Stimulated activated CD4-positive, alpha-beta T cell treated with anti-CD3 and anti-CD28 coated beads, Interleukin-1b, Interleukin-23, amount 100 ng/mL, for 48 hours (primary cell): ENCODE results near the gene RYR2.
"Not testable (repeated sequence)": the region's sequence is repeated elsewhere in the genome, so short reads cannot be mapped to it uniquely, and the experiment has no call there.

ENCODE experiments used
- DNase-seq: peaks from one replicate; pipeline ENCODE4 v3.0.0-alpha.2; 2020

The RYR2 gene

DNA sequence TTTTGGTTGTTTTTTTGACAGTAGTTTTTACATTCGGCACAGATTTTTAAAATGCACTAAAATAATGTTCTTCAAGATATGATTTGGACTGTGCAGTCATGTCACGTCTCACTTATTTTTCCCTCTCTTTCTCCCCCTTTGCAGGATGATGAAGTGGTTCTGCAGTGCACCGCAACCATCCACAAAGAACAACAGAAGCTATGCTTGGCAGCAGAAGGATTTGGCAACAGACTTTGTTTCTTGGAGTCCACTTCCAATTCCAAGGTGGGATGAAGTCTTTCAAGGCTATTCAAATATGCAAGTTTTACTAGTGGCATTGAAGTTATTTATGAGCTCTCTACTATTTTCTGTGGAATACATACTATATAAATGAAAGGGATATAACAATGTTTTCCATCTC lies 228.4 kb downstream of the RYR2 start:
- no peak for DNase-seq

DNA sequence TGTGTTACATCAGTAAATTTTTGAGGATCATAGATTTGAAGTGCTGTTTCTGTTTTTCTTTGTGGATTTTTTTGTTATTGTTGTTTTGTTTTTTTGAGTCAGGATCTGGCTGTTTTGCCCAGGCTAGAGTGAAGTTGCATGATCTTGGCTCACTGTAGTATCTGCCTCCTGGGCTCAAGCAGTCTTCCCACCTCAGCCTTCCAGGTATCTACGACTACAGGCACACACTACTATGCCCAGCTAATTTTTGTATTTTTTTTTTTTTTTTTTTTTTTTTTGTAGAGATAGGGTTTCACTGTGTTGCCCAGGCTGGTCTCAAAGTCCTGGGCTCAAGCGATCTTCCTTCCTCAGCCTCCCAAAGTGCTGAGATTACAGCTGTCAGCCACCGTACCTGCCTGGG lies 236.0 kb downstream of the RYR2 start:
- not testable (repeated sequence) for DNase-seq

DNA sequence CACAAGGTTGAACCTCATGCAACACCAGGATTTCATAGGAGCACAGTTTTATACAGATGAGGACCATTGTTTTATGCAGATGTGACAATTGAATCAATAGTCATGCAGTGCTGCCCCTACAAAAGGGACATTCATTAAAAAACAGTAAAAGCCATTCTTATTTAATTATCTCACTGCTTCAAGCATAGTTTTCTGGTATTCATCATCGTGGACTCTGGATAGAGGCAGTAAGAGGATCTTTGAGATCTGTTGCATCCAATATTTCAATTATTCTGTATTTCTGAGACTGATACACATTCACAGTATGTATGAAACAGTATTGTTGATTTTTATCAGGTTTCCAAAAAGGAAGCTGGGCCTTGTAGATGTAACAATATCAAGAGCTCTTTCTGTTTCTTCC lies 237.6 kb downstream of the RYR2 start:
- DNase-seq = no peak

DNA sequence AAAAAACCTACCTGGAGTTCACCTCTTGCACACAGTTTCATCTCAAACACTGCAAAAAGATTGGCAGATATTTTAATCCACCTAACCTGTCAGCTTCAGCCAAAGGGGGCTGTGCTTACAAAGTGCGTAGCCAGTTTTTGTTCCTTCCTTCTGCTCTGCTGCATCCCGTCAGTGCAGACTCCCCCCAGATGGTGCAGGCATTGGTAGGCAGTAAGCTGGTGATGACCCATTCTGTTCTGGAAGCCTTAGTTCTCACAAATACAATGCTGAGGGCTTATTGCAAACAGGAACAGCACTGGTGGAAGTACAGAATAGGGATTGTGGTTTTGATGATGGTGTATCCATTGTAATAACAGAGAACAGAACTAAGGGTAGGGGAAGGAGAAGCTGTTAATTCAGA lies 239.5 kb downstream of the RYR2 start:
- DNase-seq = no peak

DNA sequence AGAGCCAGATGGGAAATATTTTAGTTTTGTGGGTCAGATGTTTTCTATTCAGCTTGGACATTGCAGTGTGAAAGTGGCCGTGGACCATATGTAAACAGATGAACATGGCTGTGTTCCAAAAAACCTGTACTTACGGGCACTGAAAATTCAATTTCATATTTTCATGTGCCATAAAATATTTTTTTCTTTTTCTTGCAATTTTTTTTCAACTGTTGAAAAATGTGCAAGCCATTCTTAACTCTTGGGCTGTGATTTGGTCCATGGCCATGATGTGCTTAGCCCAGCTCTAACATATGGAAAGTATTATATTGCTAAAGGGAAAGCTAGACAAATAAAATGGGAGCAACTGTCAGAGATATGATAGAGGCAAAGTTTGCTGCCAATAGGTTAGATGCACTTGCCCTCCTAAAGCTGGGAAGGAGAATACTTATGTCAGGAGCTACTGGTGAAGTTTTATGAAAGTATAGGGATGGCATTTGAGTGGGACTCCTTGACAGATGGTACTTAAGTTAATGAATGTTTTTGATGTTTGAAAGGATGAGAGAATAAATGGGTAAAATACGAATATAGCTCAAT lies 240.3 kb downstream of the RYR2 start:
- no peak for DNase-seq

DNA sequence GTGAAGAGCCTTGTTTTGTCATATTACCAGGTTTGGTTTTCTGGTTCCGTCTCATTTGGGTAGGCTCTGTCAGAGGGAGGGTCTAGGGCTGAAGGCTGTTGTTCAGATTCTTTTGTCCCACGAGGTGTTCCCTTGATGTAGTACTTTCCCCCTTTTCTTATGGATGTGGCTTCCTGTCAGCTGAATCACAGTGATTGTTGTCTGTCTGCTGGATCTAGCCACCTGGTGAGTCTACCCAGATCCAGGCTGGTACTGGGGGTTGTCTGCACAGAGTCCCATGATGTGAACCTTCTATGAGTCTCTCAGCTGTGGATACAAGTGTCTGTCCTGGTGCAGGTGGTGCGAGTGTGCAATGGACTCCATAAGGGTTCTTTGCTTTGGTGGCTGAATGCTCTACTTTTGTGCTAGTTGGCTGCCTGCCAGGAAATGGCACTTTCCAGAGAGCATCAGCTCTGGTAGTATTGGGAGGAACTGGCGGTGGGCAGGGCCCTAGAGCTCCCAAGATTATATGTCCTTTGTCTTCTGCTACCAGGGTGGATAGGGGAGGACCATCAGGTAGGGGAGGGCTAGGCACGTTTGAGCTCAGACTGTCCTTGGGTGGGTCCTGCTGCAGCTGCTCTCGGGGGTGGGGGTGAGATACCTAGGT lies 246.0 kb downstream of the RYR2 start:
- DNase-seq = no peak

DNA sequence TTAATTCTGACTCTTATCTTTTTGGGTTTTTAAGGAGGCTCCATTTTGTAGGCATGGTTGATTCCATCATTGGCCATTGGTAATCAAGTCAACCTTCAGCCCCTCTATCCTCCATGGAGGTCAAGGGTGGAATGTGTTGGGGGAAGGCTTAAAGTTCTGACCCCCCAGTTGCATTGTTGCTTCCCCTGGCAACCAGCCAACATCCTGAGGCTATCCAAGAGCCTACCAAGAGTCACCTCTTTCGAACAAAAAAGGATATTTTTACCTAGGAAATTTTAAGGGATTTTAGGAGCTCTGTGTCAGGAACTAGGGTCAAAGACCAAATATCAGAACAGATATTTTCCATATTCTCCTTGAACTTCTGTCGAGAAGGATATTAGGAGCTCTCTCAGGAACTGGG lies 251.8 kb downstream of the RYR2 start:
- no peak for DNase-seq

DNA sequence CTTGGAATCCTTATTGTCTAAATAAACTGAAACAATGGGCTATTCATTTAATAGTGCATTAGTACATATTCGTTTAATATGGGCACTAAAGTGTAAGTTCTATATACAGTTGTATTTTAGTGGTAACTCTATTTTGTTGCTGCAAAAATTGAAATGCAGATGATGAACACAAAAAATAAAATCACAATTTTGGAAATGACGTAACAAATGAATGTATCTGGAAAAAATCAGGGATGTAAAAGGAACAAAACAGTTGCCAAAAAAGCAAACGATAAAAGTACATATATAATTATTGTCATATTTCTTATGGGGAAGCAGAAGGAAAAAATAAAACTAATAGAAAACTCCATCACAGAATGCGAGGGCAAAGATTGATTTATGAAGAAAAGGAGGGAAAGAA lies 254.9 kb downstream of the RYR2 start:
- DNase-seq = no peak

DNA sequence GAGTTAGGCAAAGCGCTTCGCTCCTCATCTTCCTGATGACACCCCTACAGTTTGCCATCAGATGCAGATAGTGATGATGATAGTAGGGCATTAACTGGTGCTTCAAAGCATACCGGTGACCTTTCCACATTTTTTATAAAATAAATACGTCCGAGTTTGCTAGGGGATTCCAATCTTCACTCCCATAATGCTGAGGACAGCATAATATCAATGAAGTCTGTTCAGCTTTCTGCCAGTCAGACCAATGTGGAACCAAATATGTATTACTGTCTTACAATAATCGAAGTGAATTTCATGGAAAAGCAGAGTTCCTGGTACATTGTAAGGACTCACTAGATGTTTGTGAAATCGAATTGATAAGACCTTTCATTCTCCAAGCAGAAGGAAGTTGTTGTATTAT lies 258.7 kb downstream of the RYR2 start:
- no peak for DNase-seq

DNA sequence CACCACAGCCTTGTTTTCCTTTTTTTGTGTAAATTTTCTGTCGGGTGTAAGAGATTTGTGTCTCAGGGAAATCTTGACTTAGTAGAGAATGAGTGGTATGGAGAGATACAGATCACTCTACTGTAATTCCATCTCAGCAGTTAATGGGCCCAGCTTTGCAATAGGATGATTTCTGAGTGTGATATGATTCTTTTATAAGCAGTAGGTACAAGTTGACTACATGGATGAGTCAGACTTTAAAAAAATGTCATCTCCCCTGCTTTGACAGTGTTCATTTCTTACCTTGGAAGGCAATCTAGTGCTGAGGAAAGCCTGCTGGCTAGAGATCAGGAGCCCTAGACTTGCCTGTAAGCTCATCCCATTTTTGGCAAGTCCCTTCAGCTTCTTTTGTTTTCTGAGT lies 261.9 kb downstream of the RYR2 start:
- DNase-seq = no peak

DNA sequence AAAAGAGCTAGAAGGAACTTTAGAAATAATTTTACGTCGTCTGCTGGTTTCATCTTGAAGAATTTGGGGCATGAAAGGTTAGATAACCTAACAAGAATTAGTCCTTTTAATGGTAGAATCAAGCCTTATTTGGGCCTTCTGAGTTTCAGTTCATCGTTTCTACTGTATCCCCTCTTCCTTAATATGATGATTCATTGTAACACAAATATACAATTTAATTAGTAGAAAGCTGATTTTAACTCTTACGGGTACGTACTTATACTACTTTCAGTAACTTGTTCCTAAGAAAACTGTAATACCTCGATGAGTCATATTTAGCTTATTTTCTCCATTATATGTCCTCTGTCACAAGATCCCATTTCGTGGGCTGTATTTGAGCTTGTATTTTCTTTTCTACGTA lies 264.7 kb downstream of the RYR2 start:
- DNase-seq = no peak

DNA sequence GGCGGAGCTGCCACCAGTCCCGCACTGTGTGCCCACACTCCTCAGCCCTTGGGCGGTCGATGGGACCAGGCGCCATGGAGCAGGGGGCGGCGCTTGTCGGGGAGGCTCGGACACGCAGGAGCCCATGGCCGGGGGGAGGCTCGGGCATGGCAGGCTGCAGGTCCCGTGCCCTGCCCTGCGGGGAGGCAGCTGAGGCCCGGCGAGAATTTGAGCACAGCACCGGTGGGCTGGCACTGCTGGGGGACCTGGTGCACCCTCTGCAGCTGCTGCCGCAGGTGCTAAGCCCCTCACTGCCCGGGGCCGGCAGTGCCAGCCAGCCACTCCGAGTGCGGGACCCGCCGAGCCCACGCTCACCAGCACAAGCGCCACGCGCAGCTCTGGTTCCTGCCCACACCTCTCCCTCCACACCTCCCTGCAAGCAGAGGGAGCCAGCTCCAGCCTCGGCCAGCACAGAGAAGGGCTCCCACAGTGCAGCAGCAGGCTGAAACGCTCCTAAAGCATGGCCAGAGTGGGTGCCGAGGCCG lies 267.7 kb downstream of the RYR2 start:
- no peak for DNase-seq

DNA sequence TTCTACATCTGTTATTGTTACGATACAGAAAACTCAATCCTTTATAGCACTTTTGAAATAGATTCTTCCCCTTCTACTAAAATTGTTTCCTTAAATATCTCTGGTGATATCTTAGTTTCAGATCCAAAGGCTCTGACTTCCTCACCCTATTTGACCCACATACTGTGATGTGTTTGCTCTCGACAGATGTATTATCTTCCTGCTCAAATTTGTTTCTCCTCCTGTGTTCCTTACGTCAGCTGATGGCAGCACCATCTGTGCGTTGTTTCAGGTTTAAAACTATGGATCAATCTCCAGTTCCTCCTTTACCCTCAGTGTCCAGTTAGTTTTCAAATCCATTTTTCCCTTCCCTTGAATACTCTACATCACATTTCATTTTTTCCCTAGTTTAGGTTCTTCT lies 274.4 kb downstream of the RYR2 start:
- no peak for DNase-seq

DNA sequence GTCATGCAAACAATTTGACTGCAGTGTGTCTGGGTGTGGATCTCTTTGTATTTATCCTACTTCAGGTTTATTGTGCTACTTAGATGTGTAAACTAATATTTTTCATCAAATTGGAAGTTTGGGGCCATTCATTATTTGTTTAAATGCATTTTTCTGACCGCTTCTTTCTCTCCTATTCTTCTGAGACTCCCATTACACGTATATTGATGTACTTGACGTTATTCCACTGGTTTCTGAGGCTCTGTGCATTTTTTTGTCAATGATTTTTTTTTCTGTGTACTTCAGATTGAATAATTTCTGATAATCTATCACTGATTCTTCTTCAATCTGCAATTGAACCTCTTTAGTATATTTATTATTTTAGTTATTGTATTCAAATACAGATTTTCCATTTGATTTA lies 276.8 kb downstream of the RYR2 start:
- DNase-seq = no peak

DNA sequence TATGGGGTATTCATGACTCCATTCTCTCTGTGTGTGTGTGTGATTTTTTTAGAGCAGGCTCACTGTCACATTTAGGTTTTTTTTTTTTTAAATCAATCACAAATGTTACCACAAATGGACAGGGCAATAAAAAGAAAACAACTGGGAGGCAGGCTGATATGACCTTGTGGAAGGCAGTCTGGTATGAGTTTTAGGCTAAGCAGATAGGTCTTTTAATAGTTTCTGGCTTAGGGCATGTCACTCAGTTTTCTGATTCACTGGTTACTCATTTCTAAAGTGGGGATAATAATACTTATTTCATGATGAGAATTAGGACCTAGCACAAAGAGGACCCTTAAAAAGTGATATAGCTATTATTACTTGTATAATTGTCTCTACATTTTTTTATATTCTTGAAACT lies 278.9 kb downstream of the RYR2 start:
- no peak for DNase-seq

DNA sequence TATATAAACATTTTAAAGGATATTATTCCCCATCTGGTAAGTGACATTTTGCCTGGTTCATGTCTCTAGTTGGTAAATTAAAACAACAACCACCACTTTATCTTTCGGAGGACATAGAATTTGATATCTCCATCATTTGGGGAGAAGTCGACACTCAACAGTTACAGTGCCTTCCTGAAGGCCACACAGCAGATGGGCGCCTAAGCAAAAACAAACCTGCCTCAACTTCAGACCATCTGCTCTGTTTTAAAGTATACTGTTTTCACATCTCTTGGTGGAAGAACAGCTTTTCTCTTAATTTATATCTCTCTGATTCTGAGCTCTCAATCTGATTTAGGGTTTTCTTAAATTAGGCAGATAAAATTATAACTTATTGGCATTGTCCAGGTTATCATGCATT lies 282.2 kb downstream of the RYR2 start:
- DNase-seq = no peak

DNA sequence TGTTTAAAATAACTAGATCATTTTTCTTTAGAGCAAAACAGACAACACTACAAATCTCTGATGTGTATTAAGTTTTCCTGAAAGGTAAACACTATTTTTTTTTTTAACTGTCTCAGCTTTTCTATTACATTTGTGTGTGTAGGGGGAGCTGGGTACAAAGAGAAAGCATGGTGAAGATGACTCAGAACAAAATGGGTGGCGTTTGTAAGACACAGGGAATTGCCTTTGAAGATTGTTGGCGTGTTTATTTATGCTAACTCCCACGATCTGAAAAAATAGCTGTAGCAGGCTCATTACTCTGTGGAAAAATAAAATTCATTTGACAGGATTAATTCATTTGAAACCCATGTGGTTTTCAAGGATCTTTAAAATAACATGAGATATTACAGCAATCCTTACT lies 285.1 kb downstream of the RYR2 start:
- DNase-seq = no peak

DNA sequence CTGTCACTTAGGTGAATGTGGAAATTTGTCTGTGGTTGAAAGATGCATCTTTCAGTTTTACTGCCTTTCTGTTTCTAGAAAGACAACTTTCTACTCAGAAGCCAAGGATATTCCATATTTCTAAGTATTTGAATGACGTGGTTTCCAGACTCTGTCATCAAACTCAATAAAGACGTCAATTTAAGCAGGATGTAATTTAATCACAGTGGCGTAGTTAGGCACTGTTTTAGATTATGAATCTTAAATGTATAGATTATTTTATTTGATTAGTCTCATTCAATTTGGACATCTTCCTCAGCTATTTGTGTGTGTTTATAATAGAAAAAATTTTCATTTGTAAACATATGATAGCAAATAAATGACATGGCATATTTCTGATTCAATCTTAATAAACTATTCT lies 298.9 kb downstream of the RYR2 start:
- no peak for DNase-seq

DNA sequence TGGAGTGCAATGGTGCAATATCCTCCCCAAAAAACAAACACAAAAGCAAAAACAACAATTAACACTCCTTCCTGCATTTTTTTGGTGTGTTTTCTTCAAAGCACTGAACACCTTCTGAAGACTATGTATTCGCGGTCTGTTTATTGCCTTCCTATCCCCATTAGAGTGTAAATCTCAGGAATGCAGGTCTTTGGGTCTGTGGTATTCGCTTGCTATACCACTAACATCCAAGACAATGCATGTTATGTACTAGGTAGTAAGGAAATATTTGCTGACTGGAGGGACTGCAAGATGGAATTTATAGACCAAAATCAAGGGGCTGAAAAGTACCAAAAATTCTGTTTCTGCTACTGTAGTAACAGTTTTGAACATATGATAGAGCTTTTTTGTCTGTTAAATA lies 299.4 kb downstream of the RYR2 start:
- DNase-seq = no peak

DNA sequence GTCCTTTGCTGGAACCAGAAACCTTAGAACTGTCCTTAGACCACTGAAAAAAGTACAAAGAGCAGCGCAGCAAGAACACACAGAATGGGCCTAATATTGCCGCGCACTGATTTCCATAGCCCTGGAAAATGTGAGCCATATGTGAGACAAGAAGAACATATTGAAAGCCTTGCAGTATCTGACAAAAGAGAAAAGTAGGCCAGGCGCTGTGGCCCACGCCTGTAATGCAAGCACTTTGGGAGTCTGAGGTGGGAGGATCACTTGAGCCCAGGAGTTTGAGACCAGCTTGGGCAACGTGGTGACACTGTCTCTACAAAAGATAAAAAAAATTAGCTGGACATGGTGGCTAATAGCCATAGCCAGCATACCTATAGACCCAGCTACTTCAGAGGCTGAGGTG lies 300.7 kb downstream of the RYR2 start:
- DNase-seq = no peak

DNA sequence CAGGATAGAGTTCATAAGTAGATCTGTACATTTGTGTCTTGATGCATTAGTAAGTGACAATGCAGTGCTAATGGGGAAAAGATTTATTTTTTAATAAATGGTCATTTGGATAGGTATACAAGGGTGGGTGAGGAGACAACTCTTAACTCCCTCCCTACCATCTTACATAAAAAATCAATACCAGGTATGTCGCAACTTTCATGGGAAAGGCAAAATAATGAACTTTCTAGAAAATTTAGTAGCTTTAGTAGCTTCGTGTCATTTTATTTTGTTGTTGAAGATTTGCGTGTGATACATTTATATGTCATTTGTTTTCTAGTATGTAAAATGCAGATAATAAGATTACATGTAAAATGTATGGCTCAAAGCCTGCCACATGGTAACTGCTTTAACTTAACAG lies 310.8 kb downstream of the RYR2 start:
- no peak for DNase-seq

DNA sequence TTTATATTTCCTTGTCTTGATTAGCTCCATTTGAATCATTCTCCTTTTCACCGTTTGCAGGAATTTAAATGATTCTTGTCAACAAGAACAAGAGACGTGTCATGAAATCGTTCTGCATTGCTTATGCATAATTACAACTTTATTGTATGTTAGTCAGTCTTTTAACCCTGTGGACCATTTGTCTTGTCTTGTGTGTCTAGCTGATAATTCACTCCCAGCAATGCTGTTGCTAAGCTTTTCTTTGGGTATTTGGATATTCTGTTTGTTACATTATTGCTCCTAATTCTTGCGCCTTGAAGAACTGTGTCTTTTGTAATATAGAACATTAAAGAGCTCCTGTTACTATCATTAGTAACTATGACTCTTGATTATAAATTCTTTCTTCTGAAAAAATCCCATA lies 311.9 kb downstream of the RYR2 start:
- DNase-seq = no peak

DNA sequence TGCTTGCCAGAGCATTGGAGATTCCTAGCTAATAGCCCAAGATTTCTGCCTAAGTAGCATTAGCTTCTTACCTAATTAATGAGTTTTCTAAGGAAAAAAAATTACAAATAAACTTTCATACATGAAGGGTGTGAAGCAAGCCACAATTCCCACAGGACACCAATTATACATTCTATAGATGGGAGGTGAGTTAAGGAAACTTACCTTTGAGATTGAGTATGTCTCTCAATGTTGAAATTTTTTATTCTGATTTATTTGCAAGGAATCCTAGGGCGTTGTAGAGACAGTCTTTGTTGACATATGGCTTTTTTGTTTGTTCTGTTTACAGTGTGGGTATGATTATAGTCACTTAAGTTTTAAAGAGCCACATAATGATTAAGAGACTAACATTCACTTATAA lies 313.0 kb downstream of the RYR2 start:
- DNase-seq = no peak

DNA sequence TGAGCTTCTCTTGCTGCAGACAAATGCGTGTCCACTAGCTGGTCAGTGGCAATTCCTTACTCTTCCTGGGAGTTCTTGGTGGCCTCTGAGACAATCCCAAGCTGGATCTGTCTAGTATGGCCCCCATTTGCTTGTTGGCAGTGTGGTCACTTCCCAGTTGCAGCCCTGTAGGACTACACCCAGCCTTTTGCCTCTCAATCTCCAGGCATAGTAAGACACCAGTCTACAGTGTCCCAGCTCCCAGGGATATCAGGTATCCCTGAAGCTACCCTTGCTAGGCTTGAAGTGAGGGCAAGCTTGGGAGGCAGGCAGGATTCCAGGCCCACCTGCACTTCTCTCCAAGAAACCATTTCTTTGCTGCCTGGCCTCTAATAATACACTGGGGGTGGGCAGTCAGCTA lies 316.6 kb downstream of the RYR2 start:
- no peak for DNase-seq

DNA sequence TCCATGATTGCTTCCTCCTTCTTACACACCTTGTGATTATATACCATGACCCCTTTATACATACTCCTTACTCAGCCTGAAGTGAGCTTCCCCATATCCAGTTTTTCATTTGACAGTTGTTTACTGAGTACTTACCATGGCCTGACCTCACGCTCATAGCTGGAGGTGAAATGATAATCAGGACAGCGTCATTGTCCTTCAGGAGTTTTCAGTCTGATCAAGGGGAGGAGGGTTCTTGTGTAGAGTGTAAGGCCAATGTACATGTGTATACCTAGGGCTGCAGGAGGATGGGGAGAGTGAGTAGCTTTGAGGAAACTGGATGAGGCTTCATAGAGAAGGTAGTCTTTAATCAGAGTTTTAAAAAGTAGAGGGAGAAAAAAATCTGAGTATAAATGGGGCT lies 325.8 kb downstream of the RYR2 start:
- DNase-seq = no peak
